ENCODE measurements around the gene SSH2. TPM values are rescaled to one million over a fixed set of nuclear protein-coding genes. Genes with fewer than 3 reads are reported as not detected.

SSH2 gene
- total and polyA plus RNA-seq, 2 of the 13 experiments (the other 11 are each of a cell fraction or from before 2014, with no cell fraction given), result 6.0 to 6.4 TPM

DNA sequence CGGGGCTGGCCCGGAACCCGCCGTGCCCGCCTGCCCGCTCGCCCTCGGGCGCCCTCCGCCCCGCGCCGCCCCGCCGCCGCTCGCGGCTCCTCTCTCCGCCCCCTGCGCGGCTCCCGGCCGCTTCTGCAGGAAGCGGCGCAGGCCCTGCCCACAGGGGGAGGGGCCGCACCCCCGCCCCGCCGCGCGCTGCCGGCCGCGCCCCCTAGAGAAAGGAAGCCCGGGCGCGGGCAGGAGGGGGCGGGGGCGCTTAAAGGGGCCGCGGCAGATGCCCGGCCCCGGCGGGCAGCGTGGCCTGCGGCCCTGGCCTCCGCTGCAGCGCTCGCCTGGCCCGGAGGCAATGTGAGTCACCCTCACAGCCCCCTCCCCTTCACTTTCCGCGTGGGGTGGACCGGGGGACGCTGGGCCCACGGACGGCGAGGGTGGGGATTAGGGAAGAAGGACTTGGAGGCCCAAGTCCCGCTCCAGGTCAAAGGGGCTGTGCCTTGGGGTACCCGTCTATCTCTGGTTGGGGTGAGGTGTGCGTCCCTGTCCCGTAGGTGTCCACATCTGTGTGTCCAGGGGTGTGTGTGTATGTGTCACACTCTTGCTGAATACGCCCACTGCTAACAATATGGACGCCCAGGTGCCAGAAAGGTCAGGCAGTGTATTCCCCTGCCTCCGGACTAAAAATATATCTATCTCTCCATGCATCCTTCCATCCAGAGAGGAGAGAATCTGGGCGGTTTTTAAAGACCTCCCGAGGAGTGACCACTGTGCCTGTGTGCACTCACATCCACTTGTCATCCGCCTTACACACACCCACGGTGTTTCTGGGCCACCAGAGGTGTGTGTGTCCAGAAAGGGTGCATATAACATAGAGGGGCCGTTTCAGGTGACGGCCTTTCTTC is 340.3 kb downstream of the SSH2 start, which contains the start of gene GIT1 (continued):
- TF ChIP-seq NONO (IDR thresholded peaks at IDR 0.05), result no peak
- no peak for TF ChIP-seq NONO (CRISPR knock-in tag; conservative IDR thresholded peaks at IDR 0.05)
- TF ChIP-seq HDAC1 (CRISPR knock-in tag; IDR thresholded peaks at IDR 0.05), result peak; percentile 61; the same call in 1 of the 2 replicates
- TF ChIP-seq HNRNPLL (IDR thresholded peaks at IDR 0.05; ENCODE audit: low read depth, low read length, poor library complexity, severe bottlenecking), result peak; percentile 79
- TF ChIP-seq EED (CRISPR knock-in tag; IDR thresholded peaks at IDR 0.05), result no peak
- TF ChIP-seq SMAD9 (CRISPR knock-in tag; IDR thresholded peaks at IDR 0.05), result no peak
- peak; percentile 45 for TF ChIP-seq TBX2 (CRISPR knock-in tag; IDR thresholded peaks at IDR 0.05; ENCODE audit: borderline replicate concordance)
- no peak for TF ChIP-seq LCORL (IDR thresholded peaks at IDR 0.05)
- TF ChIP-seq LCORL (CRISPR knock-in tag; IDR thresholded peaks at IDR 0.05), result no peak
- 0 out of 2 replicates have a peak, but pooled peaks have one; percentile 31 for TF ChIP-seq ZNF772 (CRISPR knock-in tag; IDR thresholded peaks at IDR 0.05)

DNA sequence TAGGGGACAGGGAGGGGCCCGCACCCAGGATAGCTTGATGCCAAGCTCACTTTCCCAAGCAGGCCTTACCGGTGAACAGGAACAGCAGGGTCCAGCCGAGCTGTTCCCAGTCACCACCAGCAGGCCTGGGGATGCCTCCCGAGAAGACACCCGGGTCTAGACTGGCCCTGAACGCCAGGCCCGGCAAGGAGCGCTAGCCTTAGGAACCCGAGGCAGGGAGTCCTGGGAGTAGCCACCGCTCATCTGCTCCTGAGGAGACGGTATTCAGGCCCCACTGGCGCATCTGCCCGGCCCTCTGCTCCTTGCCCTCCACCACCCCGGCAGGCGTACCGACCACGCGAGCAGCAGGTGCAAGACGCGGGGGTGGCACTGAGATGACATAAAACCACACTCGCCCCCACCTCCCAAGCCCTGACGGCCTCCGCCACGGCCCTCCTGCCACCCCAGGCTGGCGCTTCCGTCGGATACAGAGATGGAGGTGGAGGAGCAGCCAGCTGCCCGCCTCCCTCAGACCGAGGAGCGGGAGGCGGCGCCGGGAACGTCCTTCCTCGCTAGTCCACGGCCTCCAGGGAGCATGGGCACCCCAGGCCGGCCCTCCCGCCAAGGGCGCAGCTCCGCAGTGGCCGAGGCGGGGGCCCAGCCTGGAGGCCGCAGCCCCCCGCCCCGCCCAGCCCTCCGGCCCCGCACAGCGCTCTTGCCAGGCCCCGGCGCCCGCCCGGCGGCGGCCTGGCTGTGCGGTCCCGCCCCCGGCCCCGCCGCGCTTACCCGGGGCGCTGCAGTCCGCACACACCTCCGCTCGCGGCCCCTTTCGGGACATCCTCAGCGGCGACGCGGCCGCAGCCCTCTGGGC is 341.2 kb downstream of the SSH2 start:
- Histone ChIP-seq H3K36me3 (replicated peaks in 1 of 2; ENCODE audit: control insufficient read depth in 1 of 2, insufficient read depth in 2 of 2, low read length in 2 of 2) (no peaks in the 10 kb centered on the region), H3K9ac (ENCODE audit: insufficient read depth, low read depth, low read length) (peak overlapping the region; percentile 73), H3K9me3 (ENCODE audit: low read length) (no peaks in the 10 kb centered on the region), H4K20me1 (ENCODE audit: insufficient read depth, low read length) (peaks cover 14% of the 10 kb centered on the region; the same call in 1 of the 2 replicates), H3K4me2 (ENCODE audit: low read depth, low read length) (peak overlapping the region; percentile 93), H3K79me2 (ENCODE audit: insufficient read depth, low read length) (peaks cover 23% of the 10 kb centered on the region), H3K4me1 (ENCODE audit: insufficient read depth, low read length) (peaks cover 57% of the 10 kb centered on the region), H3K27ac (ENCODE audit: extremely low read length, insufficient read depth, low read length) (no peak overlapping the region), H2AFZ (ENCODE audit: low read length) (no peak overlapping the region), H3K27me3 (ENCODE audit: control insufficient read depth in 1 of 2, insufficient read depth in 2 of 2, low read length in 2 of 2) (peaks cover 0 to 1% of the 10 kb centered on the region in 2 experiments; a peak in 1 of 5 replicates), H3K4me3 (replicated peaks in 1 of 3; ENCODE audit: insufficient read depth in 1 of 3, low read depth in 2 of 3, low read length in 3 of 3) (peak overlapping the region; percentile 70 to 98 (median 79))
- FAIRE-seq (no peak), ATAC-seq (peak; percentile 1; the same call in 1 of the 3 replicates), DNase-seq (ENCODE audit: low spot score) (no peak)
- CTCF ChIA-PET (ENCODE audit: low intra/inter-chr PET ratio, low total read pairs), result no interaction called here
- BruUV-seq (replicated peaks), result no TSS peak
- intact Hi-C loops (cut with micrococcal nuclease; ENCODE audit: unreplicated experiment), result no loop called here
- POLR2A ChIA-PET, result interaction anchor here (1.0 to 2.0 kb wide), 3 partner anchors 14 to 29 kb away, joined by 4 to 11 read pairs (median 5); partner anchors contain the start of gene ABHD15
- no CpG with 5 or more reads among the region's 72 CpGs for WGBS (ENCODE audit: low lambda C conversion rate)
- in situ Hi-C loops (cut with HindIII; ENCODE audit: extremely low pct_ligation_motif_present, low pct_unique_long_range_greater_than_20kb), result no loop called here
- TF ChIP-seq, protein P1, sequence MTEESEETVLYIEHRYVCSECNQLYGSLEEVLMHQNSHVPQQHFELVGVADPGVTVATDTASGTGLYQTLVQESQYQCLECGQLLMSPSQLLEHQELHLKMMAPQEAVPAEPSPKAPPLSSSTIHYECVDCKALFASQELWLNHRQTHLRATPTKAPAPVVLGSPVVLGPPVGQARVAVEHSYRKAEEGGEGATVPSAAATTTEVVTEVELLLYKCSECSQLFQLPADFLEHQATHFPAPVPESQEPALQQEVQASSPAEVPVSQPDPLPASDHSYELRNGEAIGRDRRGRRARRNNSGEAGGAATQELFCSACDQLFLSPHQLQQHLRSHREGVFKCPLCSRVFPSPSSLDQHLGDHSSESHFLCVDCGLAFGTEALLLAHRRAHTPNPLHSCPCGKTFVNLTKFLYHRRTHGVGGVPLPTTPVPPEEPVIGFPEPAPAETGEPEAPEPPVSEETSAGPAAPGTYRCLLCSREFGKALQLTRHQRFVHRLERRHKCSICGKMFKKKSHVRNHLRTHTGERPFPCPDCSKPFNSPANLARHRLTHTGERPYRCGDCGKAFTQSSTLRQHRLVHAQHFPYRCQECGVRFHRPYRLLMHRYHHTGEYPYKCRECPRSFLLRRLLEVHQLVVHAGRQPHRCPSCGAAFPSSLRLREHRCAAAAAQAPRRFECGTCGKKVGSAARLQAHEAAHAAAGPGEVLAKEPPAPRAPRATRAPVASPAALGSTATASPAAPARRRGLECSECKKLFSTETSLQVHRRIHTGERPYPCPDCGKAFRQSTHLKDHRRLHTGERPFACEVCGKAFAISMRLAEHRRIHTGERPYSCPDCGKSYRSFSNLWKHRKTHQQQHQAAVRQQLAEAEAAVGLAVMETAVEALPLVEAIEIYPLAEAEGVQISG (CRISPR knock-in tag; IDR thresholded peaks at IDR 0.05), result 0 out of 2 replicates have a peak, but pooled peaks have one; percentile 5
- TF ChIP-seq, protein P2, sequence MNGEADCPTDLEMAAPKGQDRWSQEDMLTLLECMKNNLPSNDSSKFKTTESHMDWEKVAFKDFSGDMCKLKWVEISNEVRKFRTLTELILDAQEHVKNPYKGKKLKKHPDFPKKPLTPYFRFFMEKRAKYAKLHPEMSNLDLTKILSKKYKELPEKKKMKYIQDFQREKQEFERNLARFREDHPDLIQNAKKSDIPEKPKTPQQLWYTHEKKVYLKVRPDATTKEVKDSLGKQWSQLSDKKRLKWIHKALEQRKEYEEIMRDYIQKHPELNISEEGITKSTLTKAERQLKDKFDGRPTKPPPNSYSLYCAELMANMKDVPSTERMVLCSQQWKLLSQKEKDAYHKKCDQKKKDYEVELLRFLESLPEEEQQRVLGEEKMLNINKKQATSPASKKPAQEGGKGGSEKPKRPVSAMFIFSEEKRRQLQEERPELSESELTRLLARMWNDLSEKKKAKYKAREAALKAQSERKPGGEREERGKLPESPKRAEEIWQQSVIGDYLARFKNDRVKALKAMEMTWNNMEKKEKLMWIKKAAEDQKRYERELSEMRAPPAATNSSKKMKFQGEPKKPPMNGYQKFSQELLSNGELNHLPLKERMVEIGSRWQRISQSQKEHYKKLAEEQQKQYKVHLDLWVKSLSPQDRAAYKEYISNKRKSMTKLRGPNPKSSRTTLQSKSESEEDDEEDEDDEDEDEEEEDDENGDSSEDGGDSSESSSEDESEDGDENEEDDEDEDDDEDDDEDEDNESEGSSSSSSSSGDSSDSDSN (CRISPR knock-in tag; IDR thresholded peaks at IDR 0.05), result peak; percentile 73; the same call in 1 of the 2 replicates
- peak; percentile 28; the same call in 1 of the 2 replicates for TF ChIP-seq BORCS8-MEF2B (CRISPR knock-in tag; IDR thresholded peaks at IDR 0.05)
- TF ChIP-seq, protein P3, sequence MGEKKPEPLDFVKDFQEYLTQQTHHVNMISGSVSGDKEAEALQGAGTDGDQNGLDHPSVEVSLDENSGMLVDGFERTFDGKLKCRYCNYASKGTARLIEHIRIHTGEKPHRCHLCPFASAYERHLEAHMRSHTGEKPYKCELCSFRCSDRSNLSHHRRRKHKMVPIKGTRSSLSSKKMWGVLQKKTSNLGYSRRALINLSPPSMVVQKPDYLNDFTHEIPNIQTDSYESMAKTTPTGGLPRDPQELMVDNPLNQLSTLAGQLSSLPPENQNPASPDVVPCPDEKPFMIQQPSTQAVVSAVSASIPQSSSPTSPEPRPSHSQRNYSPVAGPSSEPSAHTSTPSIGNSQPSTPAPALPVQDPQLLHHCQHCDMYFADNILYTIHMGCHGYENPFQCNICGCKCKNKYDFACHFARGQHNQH (CRISPR knock-in tag; IDR thresholded peaks at IDR 0.05), result no peak

Measured in HepG2 (cell line).